Mesendoderm (in vitro differentiated cells): ENCODE data around the gene PLXNA1.

Source experiments
- DNase-seq: peaks from one replicate; pipeline ENCODE4 v3.0.0; 2013
- H2AK5ac ChIP-seq: 2 replicates; pipeline ENCODE4 v1.6.1; 2013; ENCODE audit warnings: low read length, inconsistent platforms
- H2BK120ac ChIP-seq: 2 replicates; pipeline ENCODE4 v1.6.1; 2013; ENCODE audit warnings: low read depth, mild to moderate bottlenecking, low read length, moderate library complexity, mixed read lengths
- H2BK15ac ChIP-seq: replicated peaks from 2 replicates; pipeline ENCODE4 v1.6.1; 2013; ENCODE audit warnings: low read depth, mild to moderate bottlenecking, moderate library complexity
- H2BK5ac ChIP-seq: 2 replicates; pipeline ENCODE4 v1.6.1; 2013; ENCODE audit warnings: low read length, inconsistent platforms
- H3K18ac ChIP-seq: 2 replicates; pipeline ENCODE4 v1.6.1; 2013; ENCODE audit warnings: mild to moderate bottlenecking, low read length, mixed read lengths
- H3K23ac ChIP-seq: one replicate; pipeline ENCODE4 v1.6.1; 2013; ENCODE audit warnings: low read length
- H3K27ac ChIP-seq: 2 replicates; pipeline ENCODE4 v1.5.1; 2013; ENCODE audit warnings: low read depth, mild to moderate bottlenecking, inconsistent platforms, low read length, moderate library complexity
- H3K27me3 ChIP-seq: 2 replicates; pipeline ENCODE4 v1.6.1; 2013; ENCODE audit warnings: low read length, control low read depth, mild to moderate bottlenecking, inconsistent platforms; ENCODE audit not compliant: insufficient read depth, poor library complexity
- H3K36me3 ChIP-seq: 2 replicates; pipeline ENCODE4 v1.6.1; 2013; ENCODE audit warnings: low read length, inconsistent platforms; ENCODE audit not compliant: control insufficient read depth, insufficient read depth
- H3K4ac ChIP-seq: one replicate; pipeline ENCODE4 v1.6.1; 2013; ENCODE audit warnings: low read depth, mild to moderate bottlenecking, low read length, moderate library complexity
- H3K4me1 ChIP-seq: 2 replicates; pipeline ENCODE4 v1.6.1; 2013; ENCODE audit warnings: low read depth, low read length, inconsistent platforms; ENCODE audit not compliant: control insufficient read depth
- H3K4me2 ChIP-seq: 2 replicates; pipeline ENCODE4 v1.6.1; 2013; ENCODE audit warnings: low read length
- H3K4me3 ChIP-seq: 2 replicates; pipeline ENCODE4 v1.5.1; 2013; ENCODE audit warnings: mild to moderate bottlenecking, low read length
- H3K56ac ChIP-seq: one replicate; pipeline ENCODE4 v1.6.1; 2013; ENCODE audit warnings: low read length
- H3K79me1 ChIP-seq: 2 replicates; pipeline ENCODE4 v1.6.1; 2013; ENCODE audit warnings: low read length, inconsistent platforms
- H3K79me2 ChIP-seq: 2 replicates; pipeline ENCODE4 v1.6.1; 2013; ENCODE audit warnings: mild to moderate bottlenecking, low read length; ENCODE audit not compliant: control insufficient read depth, insufficient read depth
- H3K9ac ChIP-seq: 2 replicates; pipeline ENCODE4 v1.6.1; 2013; ENCODE audit warnings: low read length, inconsistent platforms
- H4K5ac ChIP-seq: one replicate; pipeline ENCODE4 v1.6.1; 2013; ENCODE audit warnings: low read length
- H4K8ac ChIP-seq: one replicate; pipeline ENCODE4 v1.6.1; 2013; ENCODE audit warnings: low read depth, mild to moderate bottlenecking, control low read depth, low read length, moderate library complexity
- WGBS: extraction: QIAGEN DNeasy Blood & Tissue Kit; methylation state at CpG from one replicate; pipeline ENCODE4 v1.1.7; 2013; ENCODE audit warnings: low lambda C conversion rate, missing lambda C conversion rate; ENCODE audit not compliant: insufficient coverage; ENCODE audit errors: extremely low coverage; 5-methylcytosine and 5-hydroxymethylcytosine counted together

PLXNA1 gene

DNA sequence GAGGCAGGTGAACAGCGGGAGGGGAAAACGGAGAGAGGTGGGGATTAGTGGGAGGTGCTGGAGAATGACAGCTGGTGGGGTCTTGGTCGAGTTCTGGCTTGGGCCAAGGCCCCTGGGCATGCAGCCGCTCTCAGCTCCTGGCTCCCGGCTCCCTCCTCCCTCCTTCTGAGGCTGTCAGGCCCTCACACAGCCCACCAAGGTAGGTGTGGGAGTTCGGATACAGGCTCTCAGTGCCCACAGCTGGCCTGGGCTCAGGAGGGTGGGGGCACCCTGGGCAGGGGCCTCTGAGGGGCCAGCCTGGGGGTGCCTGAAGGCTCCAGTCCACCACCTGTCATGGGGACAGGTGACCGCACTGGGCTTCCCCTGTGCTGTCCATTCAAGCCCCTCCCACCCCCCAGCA, 39.9 kb downstream of the PLXNA1 start:
- Histone ChIP-seq H4K8ac (no peak overlapping the region), H3K79me2 (no peaks in the 10 kb centered on the region), H3K4ac (no peak overlapping the region), H3K4me3 (no peak overlapping the region), H3K36me3 (peaks cover 9% of the 10 kb centered on the region), H3K56ac (no peak overlapping the region), H3K18ac (no peak overlapping the region), H3K27ac (no peak overlapping the region), H4K5ac (no peak overlapping the region), H3K9ac (no peak overlapping the region), H2BK5ac (no peak overlapping the region), H3K23ac (no peak overlapping the region), H3K4me1 (no peaks in the 10 kb centered on the region), H2BK120ac (no peak overlapping the region), H3K27me3 (no peaks in the 10 kb centered on the region), H3K79me1 (no peaks in the 10 kb centered on the region), H2BK15ac (no peak overlapping the region), H2AK5ac (no peak overlapping the region), H3K4me2 (no peak overlapping the region)
- WGBS = no CpG with 5 or more reads among the region's 7 CpGs
- no peak for DNase-seq

DNA sequence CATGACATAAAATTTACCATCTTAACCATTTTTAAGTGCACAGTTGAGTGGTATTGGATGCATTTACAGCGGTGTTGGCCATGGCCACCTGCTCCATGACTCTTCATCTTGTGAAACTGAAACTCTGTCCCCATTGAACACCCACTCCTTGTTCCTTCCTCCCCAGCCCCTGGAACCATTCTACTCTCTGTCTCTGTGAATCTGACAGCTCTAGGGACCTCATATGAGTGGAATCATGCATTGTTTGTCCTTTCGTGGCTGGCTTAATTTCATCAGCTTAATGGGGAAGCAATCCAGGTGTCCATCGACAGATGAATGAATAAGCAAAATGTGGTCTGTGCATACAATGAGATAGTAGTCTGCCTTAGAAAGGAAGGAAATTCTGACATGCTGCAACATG, 42.5 kb downstream of the PLXNA1 start:
- H3K4ac ChIP-seq = no peak overlapping the region
- H4K8ac ChIP-seq = no peak overlapping the region
- no peaks in the 10 kb centered on the region for H3K79me1 ChIP-seq
- no peak overlapping the region for H3K56ac ChIP-seq
- peaks cover 9% of the 10 kb centered on the region for H3K36me3 ChIP-seq
- H3K18ac ChIP-seq = no peak overlapping the region
- no peak overlapping the region for H3K4me2 ChIP-seq
- no peak overlapping the region for H2BK15ac ChIP-seq
- H4K5ac ChIP-seq = no peak overlapping the region
- DNase-seq = no peak
- no peak overlapping the region for H3K9ac ChIP-seq
- no peaks in the 10 kb centered on the region for H3K4me1 ChIP-seq
- no peak overlapping the region for H3K23ac ChIP-seq
- no peak overlapping the region for H3K4me3 ChIP-seq
- H3K27ac ChIP-seq = no peak overlapping the region
- no CpG with 5 or more reads among the region's 3 CpGs for WGBS
- no peak overlapping the region for H2AK5ac ChIP-seq
- no peak overlapping the region for H2BK5ac ChIP-seq
- no peaks in the 10 kb centered on the region for H3K79me2 ChIP-seq
- H2BK120ac ChIP-seq = no peak overlapping the region
- H3K27me3 ChIP-seq = no peaks in the 10 kb centered on the region

DNA sequence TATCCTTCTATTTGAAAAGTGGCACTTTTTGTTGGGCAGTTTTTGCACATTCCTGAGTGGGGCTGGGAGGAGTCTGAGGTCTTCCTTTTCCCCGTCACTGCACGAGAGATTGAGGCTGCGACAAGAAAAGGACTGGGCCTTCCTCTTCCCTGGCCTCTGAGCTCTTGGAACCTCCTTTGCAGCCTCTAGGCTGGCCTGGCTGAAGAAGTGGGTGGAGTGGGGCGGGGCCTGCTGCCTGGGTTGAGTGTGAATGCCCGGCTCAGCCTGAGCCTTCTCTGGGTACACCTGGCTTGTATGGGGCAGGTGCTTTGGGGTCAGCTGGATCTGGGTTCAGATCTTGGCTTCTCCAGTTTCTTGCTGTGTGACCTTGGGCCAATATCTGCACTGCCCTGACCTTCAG, 43.1 kb downstream of the PLXNA1 start:
- Histone ChIP-seq H3K23ac (no peak overlapping the region), H4K8ac (no peak overlapping the region), H3K9ac (no peak overlapping the region), H3K79me2 (no peaks in the 10 kb centered on the region), H3K4me1 (no peaks in the 10 kb centered on the region), H2BK5ac (no peak overlapping the region), H3K36me3 (peaks cover 7% of the 10 kb centered on the region), H2AK5ac (no peak overlapping the region), H2BK120ac (no peak overlapping the region), H3K4me3 (no peak overlapping the region), H3K4me2 (no peak overlapping the region), H3K27ac (no peak overlapping the region), H3K18ac (no peak overlapping the region), H3K79me1 (no peaks in the 10 kb centered on the region), H4K5ac (no peak overlapping the region), H3K56ac (no peak overlapping the region), H3K27me3 (no peaks in the 10 kb centered on the region), H2BK15ac (no peak overlapping the region), H3K4ac (no peak overlapping the region)
- DNase-seq = no peak
- WGBS = no CpG with 5 or more reads among the region's 5 CpGs

DNA sequence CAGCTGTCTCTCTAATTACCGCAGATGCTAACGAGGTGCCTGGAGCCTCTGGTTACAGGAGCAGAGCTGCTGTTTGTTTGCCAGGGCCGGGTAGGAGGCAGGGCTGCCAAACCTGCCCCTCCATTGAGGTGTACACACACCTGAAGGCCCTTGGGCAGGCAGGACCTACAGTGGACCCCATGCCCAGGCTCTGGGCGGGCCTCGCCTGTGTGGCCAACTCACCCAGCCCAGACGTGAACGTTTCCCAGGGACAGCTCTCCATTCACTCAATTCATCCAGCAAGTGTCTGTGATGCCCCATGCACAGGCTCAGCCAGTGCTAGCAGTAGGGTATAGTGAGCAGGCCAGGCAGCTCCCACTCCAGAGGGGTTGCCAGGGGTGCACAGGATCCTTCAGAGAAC, 43.7 kb downstream of the PLXNA1 start:
- Histone ChIP-seq H2BK15ac (no peak overlapping the region), H3K4me2 (no peak overlapping the region), H2BK5ac (no peak overlapping the region), H3K27me3 (no peaks in the 10 kb centered on the region), H3K18ac (no peak overlapping the region), H3K4me1 (no peaks in the 10 kb centered on the region), H3K79me1 (no peaks in the 10 kb centered on the region), H3K79me2 (no peaks in the 10 kb centered on the region), H3K56ac (no peak overlapping the region), H3K23ac (no peak overlapping the region), H3K27ac (no peak overlapping the region), H3K4me3 (no peak overlapping the region), H3K4ac (no peak overlapping the region), H3K36me3 (peaks cover 3% of the 10 kb centered on the region), H2AK5ac (no peak overlapping the region), H4K5ac (no peak overlapping the region), H4K8ac (no peak overlapping the region), H2BK120ac (no peak overlapping the region), H3K9ac (no peak overlapping the region)
- WGBS = no CpG with 5 or more reads among the region's 7 CpGs
- DNase-seq = no peak

DNA sequence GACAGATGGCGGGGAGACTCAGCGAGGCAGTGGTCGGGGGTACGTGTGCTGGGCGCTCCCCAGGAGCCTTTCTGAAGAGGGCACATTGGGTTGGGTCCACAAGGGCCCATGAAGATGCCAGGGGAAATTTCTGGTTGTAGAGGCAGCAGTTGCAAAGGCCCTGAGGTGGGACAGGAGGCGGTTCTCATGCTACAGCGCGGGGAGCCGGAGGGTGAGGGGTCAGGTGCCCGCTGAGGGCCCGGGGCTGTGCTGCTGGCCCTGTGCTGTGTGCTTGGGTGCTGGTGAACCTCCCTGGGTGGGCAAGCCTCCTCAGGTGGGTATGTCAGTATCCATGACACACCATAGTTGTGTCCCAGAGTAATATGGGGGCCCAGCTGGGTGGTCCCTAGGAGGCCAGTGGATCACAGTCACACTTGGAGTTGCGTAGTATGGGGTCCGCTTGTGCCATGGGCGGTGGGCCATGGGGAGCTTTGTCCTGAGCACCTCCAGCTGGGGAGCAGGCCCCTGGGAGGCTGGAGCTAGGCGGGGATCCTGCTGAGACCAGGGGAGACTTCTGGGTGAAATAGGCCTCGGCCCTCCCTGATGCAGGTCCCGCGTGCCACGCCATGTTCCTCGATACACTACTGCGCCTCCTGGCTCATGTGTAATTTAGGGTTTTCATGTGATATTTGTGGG, 44.3 kb downstream of the PLXNA1 start:
- no peak for DNase-seq
- Histone ChIP-seq H4K8ac (no peak overlapping the region), H2AK5ac (no peak overlapping the region), H3K79me2 (no peaks in the 10 kb centered on the region), H3K79me1 (no peaks in the 10 kb centered on the region), H3K23ac (no peak overlapping the region), H3K4ac (no peak overlapping the region), H3K18ac (no peak overlapping the region), H3K4me1 (no peaks in the 10 kb centered on the region), H4K5ac (no peak overlapping the region), H3K27ac (no peak overlapping the region), H3K4me3 (no peak overlapping the region), H3K4me2 (no peak overlapping the region), H2BK15ac (no peak overlapping the region), H3K27me3 (no peaks in the 10 kb centered on the region), H2BK120ac (no peak overlapping the region), H3K9ac (no peak overlapping the region), H3K36me3 (peaks cover 6% of the 10 kb centered on the region), H3K56ac (no peak overlapping the region), H2BK5ac (no peak overlapping the region)
- WGBS = no CpG with 5 or more reads among the region's 21 CpGs
